NCI-H748 (cell line): ENCODE results near the gene C19orf25.

Experiments used
- DNase-seq: peaks from one replicate; lab custom pipeline; 2025; ENCODE audit not compliant: unreplicated experiment; lab: John Stamatoyannopoulos, UW

Gene C19orf25

DNA sequence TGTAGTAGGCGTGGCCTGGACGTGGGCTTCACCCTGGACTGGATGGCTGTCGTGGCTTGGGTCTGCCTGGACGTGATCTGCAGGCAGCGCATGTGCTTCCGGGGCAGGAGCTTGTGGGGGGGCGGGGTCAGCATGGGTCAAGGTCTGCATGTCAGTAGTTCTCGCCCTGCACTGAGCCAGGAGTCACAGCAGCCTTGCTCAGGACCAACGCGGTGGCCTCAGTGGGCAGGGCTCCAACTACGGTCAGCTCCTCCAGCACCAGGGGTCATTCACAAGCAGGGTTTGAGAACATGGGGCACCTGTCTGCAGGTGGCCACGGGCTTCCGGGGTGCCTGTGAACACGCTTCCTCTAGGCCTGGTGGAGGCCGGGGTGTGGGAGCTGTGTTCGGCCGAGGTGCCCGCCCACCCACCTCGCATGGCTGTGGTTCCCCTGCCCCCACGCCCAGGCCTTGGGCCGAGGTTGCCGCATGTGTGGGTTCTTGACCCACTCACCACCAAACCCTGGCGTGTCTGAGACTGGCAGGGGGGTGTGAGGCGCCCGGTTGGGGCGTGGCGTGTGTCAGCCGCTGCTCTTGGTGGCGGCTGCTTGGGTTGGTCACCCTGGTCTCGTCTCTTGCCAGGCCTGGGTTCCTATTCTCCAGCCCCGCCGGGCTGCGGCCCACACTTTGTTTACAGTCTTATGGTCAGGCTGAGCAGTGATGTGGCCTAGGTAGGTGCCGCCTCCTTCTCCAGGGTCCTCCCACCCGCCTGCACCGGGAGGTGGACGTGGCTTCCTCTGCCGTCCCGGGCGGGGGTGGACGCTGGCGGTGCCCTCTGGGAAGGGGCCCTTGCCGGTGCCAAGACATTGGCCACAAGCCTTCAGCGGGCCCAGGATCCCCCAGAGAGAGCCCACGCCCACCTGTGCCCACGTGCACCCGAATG, 45.6 kb downstream of the C19orf25 start:
- DNase-seq, result no peak

GRCh38 chr19:1432507-1432887, 46.5 kb downstream of the C19orf25 start:
- no peak for DNase-seq

DNA sequence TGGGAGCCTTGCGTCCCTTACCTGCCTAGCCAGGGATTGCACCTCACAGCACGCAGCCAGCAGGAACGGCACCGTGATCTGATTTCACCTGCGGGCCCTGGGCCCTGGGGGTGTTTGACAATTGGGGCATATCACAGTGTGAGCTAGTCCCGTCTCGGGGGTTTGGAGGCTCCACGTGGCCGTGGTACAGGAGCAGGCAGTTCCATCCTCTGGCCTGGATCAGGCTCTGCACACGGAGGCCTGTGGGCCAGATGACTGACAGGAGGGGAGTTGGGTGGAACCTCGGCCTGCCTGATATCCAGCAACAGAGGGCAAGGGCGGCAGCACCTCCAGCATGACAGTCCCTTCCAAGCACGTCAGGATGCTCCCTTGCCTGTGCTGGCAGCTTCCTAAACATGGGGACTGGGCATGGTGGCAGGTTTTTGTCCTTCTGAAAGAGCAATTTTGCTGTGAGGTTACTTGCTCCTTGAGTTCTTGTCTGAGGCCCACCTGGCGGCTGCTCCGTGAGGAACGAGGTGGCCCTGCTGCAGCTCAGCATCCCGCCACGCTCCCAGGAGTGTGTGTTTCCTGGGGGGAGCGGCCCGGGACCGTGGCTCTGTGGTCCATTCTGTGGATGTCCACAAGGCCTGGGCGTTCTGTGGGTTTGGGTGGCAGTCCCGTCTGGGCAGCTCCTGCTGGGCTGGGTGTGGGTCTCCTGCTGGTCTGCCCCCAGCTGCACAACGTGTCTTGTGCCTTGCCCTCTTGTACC, 47.1 kb downstream of the C19orf25 start:
- no peak for DNase-seq

- DNase-seq, result no peak
These were observed 48.8 kb downstream of the C19orf25 start for GRCh38 chr19:1430246-1430645.

DNA sequence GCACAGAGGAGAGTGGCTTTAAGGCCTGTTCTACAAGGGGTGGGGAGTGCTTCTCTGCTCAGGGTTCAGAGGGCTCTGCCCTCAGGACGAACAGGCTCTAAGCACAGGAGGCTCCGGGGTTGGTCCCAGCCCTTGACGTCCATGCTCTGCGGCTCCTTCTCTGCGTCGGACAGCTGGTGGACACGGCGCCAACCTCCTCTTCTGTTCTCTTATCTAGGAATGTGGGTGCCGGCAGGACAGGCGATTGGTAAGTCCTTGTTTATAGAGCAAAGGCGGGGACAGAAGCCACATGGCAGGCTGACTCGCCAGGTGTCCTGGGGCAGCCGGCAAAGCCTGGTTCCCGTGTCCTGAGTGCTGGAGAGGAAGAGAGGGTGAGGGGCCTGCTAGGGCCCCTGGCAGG, 49.3 kb downstream of the C19orf25 start:
- DNase-seq, result no peak

GRCh38 chr19:1428738-1429391, 50.1 kb downstream of the C19orf25 start:
- DNase-seq, result no peak

DNA sequence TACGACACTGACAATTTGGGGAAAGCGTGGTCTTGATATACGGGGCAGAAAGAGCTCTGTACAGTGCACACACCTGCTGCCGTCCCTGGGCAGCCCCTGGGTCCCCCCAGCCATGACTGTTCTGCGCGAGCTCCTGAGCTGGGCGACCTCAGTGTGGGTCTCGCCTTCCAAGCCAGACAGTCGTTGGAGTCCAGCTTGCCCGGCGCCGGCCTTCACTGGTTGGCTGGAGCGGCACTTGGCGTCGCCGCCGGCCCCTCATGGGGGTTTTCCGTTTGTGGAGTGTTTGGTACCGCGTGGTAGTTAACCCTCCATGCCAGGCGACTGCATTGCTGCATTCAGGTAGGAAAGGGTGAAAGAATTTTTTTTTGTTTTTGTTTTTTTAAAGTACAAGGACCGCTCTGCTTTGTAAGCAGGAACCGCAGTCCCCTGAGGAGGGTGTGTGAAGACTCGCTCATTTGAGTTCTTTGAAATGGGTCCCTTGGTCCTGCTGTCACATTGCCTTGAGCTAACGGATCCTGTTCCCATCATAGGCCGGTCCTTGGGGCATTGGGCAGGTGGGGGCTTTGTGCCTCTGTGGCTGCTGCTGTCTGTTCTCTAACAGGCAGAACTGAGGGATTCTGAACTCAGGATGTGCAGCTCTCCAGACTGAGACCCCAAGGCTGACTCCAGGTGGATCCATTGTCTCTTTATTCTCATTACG, 51.6 kb downstream of the C19orf25 start:
- no peak for DNase-seq

- no peak for DNase-seq
These were observed 52.3 kb downstream of the C19orf25 start for GRCh38 chr19:1426736-1427135.

DNA sequence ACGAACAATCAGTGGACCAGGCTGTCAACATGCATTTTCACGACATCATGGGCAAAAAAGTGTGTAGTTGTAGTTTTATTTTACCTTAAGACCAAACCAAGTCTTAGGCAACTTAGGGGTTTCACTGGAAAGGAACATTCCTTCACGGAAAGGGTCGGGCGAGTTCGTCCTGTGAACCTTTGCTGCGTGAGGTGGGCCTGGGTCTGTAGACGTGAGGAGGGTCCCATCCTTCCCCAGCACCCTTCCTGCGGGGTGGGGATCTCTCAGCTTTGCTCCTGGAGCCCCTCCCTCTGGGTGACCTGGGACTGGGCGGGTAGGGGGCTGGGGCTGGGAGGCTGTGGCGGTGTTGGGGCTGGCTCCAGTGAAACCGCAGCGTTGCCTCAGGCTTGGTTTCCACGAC, 53.1 kb downstream of the C19orf25 start:
- no peak for DNase-seq

GRCh38 chr19:1425102-1425837, 53.7 kb downstream of the C19orf25 start:
- DNase-seq, result no peak

DNA sequence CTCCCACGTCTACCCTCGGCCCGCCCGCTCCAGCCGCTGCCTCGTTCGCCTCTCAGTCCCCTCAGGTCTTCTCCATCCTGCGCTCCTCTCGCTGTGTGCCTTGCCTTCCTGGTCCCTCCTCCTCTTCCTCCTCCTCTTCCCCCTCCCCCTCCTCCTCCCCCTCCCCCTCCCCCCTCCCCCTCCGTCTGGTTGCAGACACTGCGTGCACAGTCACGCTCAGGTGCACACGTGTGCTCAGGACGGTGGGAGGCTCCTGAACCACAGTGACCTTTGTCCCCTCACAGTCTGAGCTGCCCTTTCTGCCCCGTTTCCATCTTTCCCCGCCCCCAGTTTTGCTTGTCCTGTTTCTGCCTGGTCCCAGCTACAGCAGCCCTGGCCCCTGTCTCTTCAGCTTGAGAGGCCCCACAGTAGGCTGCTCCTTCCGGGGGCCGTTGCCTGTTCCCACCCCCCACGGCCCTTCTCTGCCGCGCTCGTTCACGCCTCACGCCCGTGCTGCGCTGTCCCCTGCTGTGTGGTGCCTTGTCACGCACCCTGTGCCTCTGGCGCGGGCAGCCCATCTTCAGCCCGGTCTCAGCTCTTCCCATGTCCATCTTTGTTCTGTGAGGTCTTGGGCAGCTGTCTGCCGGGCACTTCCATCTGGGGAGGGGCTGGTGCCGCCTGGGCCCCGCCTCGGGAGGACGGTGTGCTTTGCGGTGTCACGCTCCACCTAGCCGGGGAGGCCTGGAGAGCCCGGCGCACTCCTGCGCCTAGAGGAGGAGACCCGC, 54.6 kb downstream of the C19orf25 start:
- no peak for DNase-seq

- no peak for DNase-seq
These were observed 55.4 kb downstream of the C19orf25 start for GRCh38 chr19:1423436-1424191.
